Measurements from ENCODE around the gene RNF5. TPM values are rescaled to one million over a fixed set of nuclear protein-coding genes. Genes with fewer than 3 reads are reported as not detected.

Gene RNF5
- total RNA-seq: 28.9 and 42.6 TPM in 2 replicates

GRCh38 chr6:32177788-32178546, at the start of gene RNF5:
RNF5 (plus strand) TSS chr6:32178405; CDS start chr6:32178512, 107 bp downstream.

DNA sequence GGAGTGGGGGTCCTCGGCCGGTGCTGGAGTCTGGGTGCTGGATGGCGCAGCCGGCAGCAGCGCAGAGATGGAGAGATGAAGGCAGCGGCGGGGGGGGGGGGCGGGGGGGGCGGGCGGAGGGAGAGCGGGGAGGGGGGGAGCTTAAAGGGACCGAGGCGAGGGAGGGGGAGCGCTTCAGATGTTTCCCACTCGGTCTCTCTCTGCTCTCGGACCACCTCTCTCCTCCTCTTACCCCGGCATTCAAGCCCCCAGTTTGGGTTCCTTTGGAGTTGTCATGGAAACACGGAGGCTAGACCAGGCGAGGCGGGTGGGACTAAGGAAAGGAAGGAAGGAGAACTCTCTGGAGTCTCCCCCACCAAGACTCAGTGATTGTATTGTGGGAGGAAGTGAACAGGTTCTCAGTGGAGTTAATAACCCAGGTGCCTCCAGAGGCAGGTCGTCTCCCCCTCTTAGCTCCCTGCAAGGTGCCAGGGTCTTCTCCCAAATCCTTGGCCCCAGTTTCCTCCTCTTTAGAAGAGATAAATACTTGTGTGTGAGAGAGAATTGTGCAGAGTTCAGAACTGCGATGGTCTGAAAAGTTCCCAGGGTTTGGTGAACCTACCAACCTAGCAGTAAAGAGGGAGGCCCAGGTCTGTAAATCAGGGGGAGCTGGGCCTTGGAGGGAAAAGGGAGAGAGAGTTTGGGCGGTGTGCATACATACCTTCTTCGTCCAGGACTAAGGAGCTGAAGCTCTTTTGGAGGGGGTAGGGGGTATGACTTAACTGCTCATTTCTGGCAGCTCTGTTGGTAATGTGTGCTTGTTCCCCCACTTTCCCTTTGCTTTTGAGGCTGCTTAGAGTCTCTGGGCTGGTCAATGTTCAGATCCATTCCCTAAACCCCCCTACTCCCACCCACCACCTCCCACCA, 26.1 kb upstream of the RNF5 start, which contains the start of gene PRRT1:
TSS of gene PRRT1 (minus strand) at position 77 of the 906 bp plus-strand sequence. CDS start 112 bp downstream, outside the sequence.

DNA sequence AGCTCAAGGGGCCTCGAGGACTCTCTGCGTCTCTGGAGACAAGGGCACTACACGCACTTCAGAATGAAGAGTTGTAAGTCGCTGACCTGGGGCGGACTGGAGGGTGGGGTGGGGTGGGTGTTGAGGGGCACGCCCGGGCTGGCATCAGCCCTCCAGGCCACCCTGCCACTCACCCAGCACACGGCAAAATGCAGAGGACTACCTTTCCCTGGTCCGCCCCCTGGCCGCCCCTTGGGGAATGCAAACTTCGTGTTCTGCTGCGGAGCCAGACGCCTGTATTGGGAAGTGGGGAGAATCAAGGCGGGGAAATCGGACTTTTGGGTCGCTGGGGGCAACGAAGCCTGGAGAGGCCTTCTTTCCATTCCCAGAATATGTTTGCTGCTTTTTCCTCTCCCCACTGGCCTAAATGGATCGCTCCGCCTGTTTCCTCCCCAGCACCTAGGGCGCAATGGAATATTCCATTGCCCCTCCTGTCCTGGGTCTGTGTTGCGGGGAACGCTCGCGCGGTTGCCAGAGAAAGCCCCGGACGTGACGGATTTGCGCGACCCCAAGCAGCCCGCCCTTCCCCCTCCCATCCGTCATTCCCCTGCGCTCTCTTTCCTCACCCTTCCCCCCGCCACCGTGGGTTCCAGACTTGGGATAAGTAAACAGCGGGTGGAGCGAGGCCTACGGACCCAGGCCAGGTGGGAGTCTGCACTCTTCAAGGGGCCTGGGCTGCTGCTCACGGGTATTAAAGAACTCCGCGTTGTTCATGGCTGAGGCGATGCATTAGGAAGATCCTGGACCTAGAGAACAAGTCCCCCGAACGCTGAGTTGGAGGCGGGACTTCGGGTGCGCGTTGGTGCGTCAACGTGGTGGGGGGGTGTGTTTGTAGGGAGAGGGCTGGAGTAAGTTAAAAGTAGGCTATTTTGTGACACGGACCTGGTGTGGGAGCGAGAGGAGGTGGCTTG, 24.4 kb upstream of the RNF5 start, which contains the start of gene PPT2:
TSS of gene PPT2 (plus strand) at position 578 of the 950 bp plus-strand sequence. CDS start 454 bp downstream, outside the sequence.

GRCh38 chr6:32164295-32164694, 13.9 kb upstream of the RNF5 start, which contains the start of gene EGFL8:
EGFL8 (plus strand) TSS chr6:32164595; CDS start chr6:32166166, 1,571 bp downstream.

DNA sequence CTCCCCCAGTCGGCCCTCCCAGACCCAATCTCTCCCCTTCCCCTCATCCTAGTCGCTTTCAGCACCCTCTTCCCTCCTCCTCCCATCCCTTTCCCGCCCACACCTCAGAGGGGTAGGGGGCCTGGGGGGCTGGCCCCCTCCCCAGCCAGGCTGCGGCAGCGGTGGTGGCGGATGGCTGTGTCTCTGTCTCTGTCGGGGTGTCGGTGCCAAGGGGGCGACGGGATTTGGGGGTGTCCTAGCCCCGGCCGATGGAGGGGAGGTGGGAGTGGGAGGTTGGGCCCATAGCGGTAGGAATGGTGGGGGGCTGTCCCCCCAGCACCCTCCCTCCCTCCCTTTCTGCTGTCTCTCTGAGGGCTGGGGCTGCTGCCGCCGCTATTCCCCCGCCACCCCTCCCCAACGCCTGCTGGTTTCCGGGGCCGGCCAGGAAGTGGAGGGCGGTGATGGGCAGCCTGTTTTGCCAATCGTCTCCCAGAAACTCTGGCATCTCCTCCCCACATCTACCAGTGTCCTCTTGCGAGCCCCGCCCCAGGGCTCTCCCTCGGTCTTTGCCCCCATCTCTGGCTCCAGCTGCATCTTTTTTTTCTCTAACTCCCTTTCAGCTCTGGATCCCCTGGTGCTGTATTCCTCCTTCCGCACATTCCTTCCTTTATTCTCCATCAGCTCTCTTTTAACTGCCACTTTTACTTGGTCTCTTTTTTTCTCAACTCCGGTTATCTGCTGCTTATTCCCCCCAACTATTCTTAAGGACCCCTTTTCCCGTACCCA, 2.3 kb upstream of the RNF5 start, which contains the start of gene AGPAT1:
TSS of gene AGPAT1 (minus strand) at position 374 of the 765 bp plus-strand sequence. CDS start 4,588 bp downstream, outside the sequence.

DNA sequence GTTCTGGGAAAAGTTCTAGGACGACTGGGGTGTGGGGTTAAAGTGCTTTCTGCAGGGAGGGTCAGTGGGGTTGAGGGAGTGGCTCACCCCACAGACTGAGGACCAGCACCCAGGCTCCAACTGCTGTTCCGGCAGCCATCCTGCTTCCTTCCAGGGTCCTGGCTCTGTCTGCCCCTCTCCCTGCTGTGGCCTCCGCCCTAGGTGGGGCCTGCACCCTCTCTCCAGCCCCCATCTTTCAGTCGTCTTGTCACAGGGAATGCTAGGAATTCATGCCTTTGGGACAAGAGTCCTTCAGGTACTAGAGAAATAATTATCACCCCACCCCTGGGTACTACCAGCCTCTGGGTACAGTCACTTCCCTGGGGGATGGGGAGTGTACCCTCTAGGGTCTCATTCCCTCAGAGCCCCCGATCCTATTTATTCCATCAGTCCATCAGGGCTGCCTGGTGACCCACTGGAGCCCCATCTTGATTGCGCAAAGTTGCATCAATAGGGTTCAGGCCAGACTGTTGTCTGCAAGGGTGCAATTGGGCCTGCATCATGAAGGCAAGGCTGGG, 6.0 kb downstream of the RNF5 start, which contains the start of gene AGER:
TSS of gene AGER (minus strand) at position 170 of the 557 bp plus-strand sequence. CDS start at position 139, 31 bp downstream.

GRCh38 chr6:32190054-32190851, 12.0 kb downstream of the RNF5 start, which contains the start of gene PBX2:
PBX2 (minus strand) TSS chr6:32190202; CDS start chr6:32189915, 287 bp downstream.

GRCh38 chr6:32192608-32193039, 14.4 kb downstream of the RNF5 start, which contains the start of gene GPSM3:
GPSM3 (minus strand) TSS chr6:32192643; CDS start chr6:32192513, 130 bp downstream.

DNA sequence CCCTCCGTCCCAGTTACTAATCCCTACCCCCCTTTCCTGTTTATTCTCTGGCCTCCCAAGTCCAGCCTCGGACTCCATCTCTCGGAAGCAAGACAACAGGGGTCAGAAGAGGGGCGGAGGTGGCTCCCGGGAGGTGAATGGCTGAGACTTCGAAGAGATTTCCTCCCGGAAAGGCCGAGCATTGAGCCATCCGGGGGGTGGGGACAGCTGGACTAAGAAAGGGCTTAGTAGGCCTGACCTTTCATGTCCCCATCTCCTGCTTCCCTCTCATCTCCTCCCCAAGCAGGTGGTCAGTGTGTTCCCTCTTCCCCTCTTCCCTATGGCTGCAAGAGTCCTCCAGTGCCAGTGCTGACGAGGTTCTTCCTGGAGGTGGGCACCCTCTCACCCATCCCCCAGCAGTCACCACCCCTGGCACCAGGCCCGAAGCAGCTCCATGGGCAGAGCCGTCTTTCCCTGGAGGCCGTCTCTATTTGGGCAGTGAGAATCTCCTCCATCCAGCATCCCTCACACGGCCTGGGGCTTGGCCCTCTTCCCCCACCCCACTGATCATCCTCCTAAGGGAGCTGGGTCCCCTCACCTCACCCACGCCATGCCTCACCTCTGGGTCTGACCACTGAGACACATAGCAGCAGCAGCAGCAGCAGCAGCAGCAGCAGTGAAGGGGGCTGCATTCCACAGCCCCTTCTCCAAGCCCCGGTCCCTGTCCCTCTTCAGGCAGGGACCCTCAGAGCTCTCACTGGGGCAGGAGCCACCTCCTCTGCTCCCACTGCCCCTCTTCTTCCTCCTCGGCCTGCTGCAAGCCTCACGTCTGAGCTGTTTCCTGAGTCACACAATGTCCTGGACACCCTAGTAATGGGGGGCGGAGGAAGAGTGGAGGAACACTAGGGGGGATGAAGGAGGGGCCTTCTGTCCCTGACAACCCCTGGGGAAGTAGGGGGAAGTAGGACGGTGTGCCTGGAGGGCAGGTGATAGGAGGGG, 45.3 kb downstream of the RNF5 start, which contains the start of gene NOTCH4:
TSS of gene NOTCH4 (minus strand) at position 810 of the 978 bp plus-strand sequence. CDS start at position 671, 139 bp downstream.

Small RNA genes lying within 50 kb of the gene (small RNA-seq; reads per million reads assigned to genes)
- gene AL662884.1 (not detected), gene MIR6833 (not detected)

Other genes with a start within 250 kb of the RNF5 start
- gene CFB, start 232.3 kb upstream of the RNF5 start, total RNA-seq: 1.3 TPM in 2 replicates
- 99.7 and 101 TPM in 2 replicates for gene NELFE, start 219.4 kb upstream of the RNF5 start, total RNA-seq
- 38.3 and 43.7 TPM in 2 replicates for gene SKIC2, start 219.2 kb upstream of the RNF5 start, total RNA-seq
- 13.2 and 14.2 TPM in 2 replicates for gene DXO, start 206.3 kb upstream of the RNF5 start, total RNA-seq
- 0.86 and 1.6 TPM in 2 replicates for gene C4A, start 196.3 kb upstream of the RNF5 start, total RNA-seq
- 0.43 and 1.9 TPM in 2 replicates for gene C4B, start 163.6 kb upstream of the RNF5 start, total RNA-seq
- gene CYP21A2, start 140.0 kb upstream of the RNF5 start, total RNA-seq: not detected in 2 replicates
- 0.13 and 2.1 TPM in 2 replicates for gene TNXB, start 69.1 kb upstream of the RNF5 start, total RNA-seq
- 33.1 and 38.4 TPM in 2 replicates for gene ATF6B, start 50.2 kb upstream of the RNF5 start, total RNA-seq
- gene FKBPL, start 48.1 kb upstream of the RNF5 start, total RNA-seq: 5.2 and 6.7 TPM in 2 replicates
- gene PRRT1, start 26.5 kb upstream of the RNF5 start, total RNA-seq: 0.14 TPM in 1 of 2 replicates, not detected in the other
- gene PPT2, start 24.3 kb upstream of the RNF5 start, total RNA-seq: 32.7 and 42.2 TPM in 2 replicates
- 1.1 and 1.2 TPM in 2 replicates for gene EGFL8, start 13.8 kb upstream of the RNF5 start, total RNA-seq
- 17.3 and 24.0 TPM in 2 replicates for gene AGPAT1, start 2.3 kb upstream of the RNF5 start, total RNA-seq
- 0.27 and 0.36 TPM in 2 replicates for gene AGER, start 5.8 kb downstream of the RNF5 start, total RNA-seq
- 41.5 and 43.2 TPM in 2 replicates for gene PBX2, start 11.8 kb downstream of the RNF5 start, total RNA-seq
- 7.6 and 11.6 TPM in 2 replicates for gene GPSM3, start 14.2 kb downstream of the RNF5 start, total RNA-seq
- gene NOTCH4, start 45.7 kb downstream of the RNF5 start, total RNA-seq: 32.6 and 103 TPM in 2 replicates
- gene TSBP1, start 193.5 kb downstream of the RNF5 start, total RNA-seq: not detected in 2 replicates
- not detected in 2 replicates for gene BTNL2, start 228.8 kb downstream of the RNF5 start, total RNA-seq